ENCODE measurements around the gene GALR2. TPM values are rescaled to one million over a fixed set of nuclear protein-coding genes. Genes with fewer than 3 reads are reported as not detected.

GALR2 gene
- total RNA-seq, 2 donors from 2014 or later: not detected

- intact Hi-C loops (cut with DNase I): loop anchor here (1.0 to 5.0 kb wide), 4 partner anchors 62 to 177 kb away; no protein-coding TSS in a partner anchor
- DNase-seq (no peak), ATAC-seq (no peak)
Measured at GRCh38 chr17:76120658-76121008, 46.1 kb downstream of the GALR2 start.

- ATAC-seq (peak; percentile 63 to 66), DNase-seq (no peak)
- intact Hi-C loops (cut with DNase I): loop anchor here (1.0 to 5.0 kb wide), 4 partner anchors 60 to 175 kb away; no protein-coding TSS in a partner anchor
Measured at GRCh38 chr17:76121932-76122430, 47.4 kb downstream of the GALR2 start.

GRCh38 chr17:76122431-76123190 is 48.0 kb downstream of the GALR2 start:
- DNase-seq (no peak), ATAC-seq (no peak)
- intact Hi-C loops (cut with DNase I): loop anchor here (5.0 kb wide), 3 partner anchors 60 to 175 kb away; no protein-coding TSS in a partner anchor

GRCh38 chr17:76123191-76123499 is 48.6 kb downstream of the GALR2 start:
- ATAC-seq: no peak
- intact Hi-C loops (cut with DNase I): loop anchor here (5.0 kb wide), 3 partner anchors 59 to 174 kb away; no protein-coding TSS in a partner anchor

GRCh38 chr17:76123749-76124581 is 49.4 kb downstream of the GALR2 start:
- ATAC-seq (no peak), DNase-seq (no peak)
- intact Hi-C loops (cut with DNase I): loop anchor here (5.0 kb wide), 3 partner anchors 58 to 173 kb away; no protein-coding TSS in a partner anchor

More at GRCh38 chr17:76123191-76123499, 48.6 kb downstream of the GALR2 start:
- no peak for DNase-seq

- no peak for ATAC-seq
- intact Hi-C loops (cut with DNase I): loop anchor here (5.0 kb wide), 3 partner anchors 58 to 173 kb away; no protein-coding TSS in a partner anchor
- no peak for DNase-seq
Measured at GRCh38 chr17:76124582-76125390, 50.2 kb downstream of the GALR2 start.

- ATAC-seq (no peak), DNase-seq (no peak)
- intact Hi-C loops (cut with DNase I): no loop called here
Measured at GRCh38 chr17:76125391-76125675, 50.8 kb downstream of the GALR2 start.

- intact Hi-C loops (cut with DNase I): no loop called here
Measured at GRCh38 chr17:76125922-76126321, 51.3 kb downstream of the GALR2 start.

More at GRCh38 chr17:76125922-76126321, 51.3 kb downstream of the GALR2 start:
- ATAC-seq: no peak
- DNase-seq: no peak

Small RNAs within 50 kb of the gene (microRNA-seq; reads per million reads assigned to microRNA genes)
- gene MIR6868: 3.8 to 4.6 reads per million in 2 donors

Other genes starting within 250 kb of the GALR2 start
- gene UNC13D, start 230.4 kb upstream of the GALR2 start, total RNA-seq: 10 to 100 TPM; 22.1 to 34.0 TPM
- gene WBP2, start 219.4 kb upstream of the GALR2 start, total RNA-seq: 100 to 1,000 TPM; 106 to 122 TPM
- gene TRIM47, start 196.2 kb upstream of the GALR2 start, total RNA-seq: 10 to 100 TPM; 22.9 to 25.3 TPM
- 1 to 10 TPM; 8.4 to 9.9 TPM for gene TRIM65, start 177.8 kb upstream of the GALR2 start, total RNA-seq
- 10 to 100 TPM; 73.7 to 83.4 TPM for gene MRPL38, start 169.9 kb upstream of the GALR2 start, total RNA-seq
- gene FBF1, start 133.7 kb upstream of the GALR2 start, total RNA-seq: 1 to 10 TPM; 3.0 to 4.7 TPM
- gene ACOX1, start 95.6 kb upstream of the GALR2 start, total RNA-seq: 10 to 100 TPM; 57.8 to 62.0 TPM
- gene TEN1, start 95.5 kb upstream of the GALR2 start, total RNA-seq: 10 to 100 TPM; 10.2 to 12.2 TPM
- gene CDK3, start 73.9 kb upstream of the GALR2 start, total RNA-seq: 1 to 10 TPM; 3.5 to 3.9 TPM
- under 1 TPM; 0.29 to 0.39 TPM for gene EVPL, start 47.5 kb upstream of the GALR2 start, total RNA-seq
- 10 to 100 TPM; 51.1 to 60.1 TPM for gene SRP68, start 2.3 kb upstream of the GALR2 start, total RNA-seq
- gene ZACN, start 4.4 kb downstream of the GALR2 start, total RNA-seq: not detected
- 10 to 100 TPM; 74.1 to 79.5 TPM for gene EXOC7, start 29.0 kb downstream of the GALR2 start, total RNA-seq
- not detected for gene FOXJ1, start 66.5 kb downstream of the GALR2 start, total RNA-seq
- gene RNF157, start 165.7 kb downstream of the GALR2 start, total RNA-seq: 10 to 100 TPM; 11.1 to 19.9 TPM
- 10 to 100 TPM; 21.3 to 30.8 TPM for gene UBALD2, start 190.6 kb downstream of the GALR2 start, total RNA-seq
- gene QRICH2, start 233.5 kb downstream of the GALR2 start, total RNA-seq: 1 to 10 TPM; 1.9 to 3.9 TPM

Data from left cardiac atrium (tissue), 4 donors.